Liver (tissue), 9 donors: ENCODE data around the gene NEK7. TPM values are rescaled to one million over a fixed set of nuclear protein-coding genes. Genes with fewer than 3 reads are reported as not detected.

Source experiments
- DNase-seq: peaks from one replicate; pipeline ENCODE4 v3.0.0-alpha.2; 2017; ENCODE audit warnings: low spot score
- H3K27ac ChIP-seq, 2 donors: one replicate each; pipeline ENCODE4 v1.7.0; 2013; ENCODE audit warnings: inconsistent platforms in 2 of 2, low read length in 2 of 2, control low read depth in 1 of 2, low read depth in 1 of 2, mild to moderate bottlenecking in 1 of 2
- H3K27me3 ChIP-seq, 4 donors: one replicate each; pipeline versions ENCODE4 v1.6.1 to v1.7.0; 2013; ENCODE audit warnings: low read length in 3 of 4, inconsistent platforms in 1 of 4, mild to moderate bottlenecking in 1 of 4, moderate library complexity in 1 of 4; ENCODE audit not compliant: control insufficient read depth in 4 of 4, insufficient read depth in 4 of 4
- H3K36me3 ChIP-seq, 4 donors: one replicate each; pipeline versions ENCODE4 v1.6.1 to v1.7.0; 2013; ENCODE audit warnings: low read length in 3 of 4, mild to moderate bottlenecking in 3 of 4, low read depth in 1 of 4, moderate library complexity in 1 of 4; ENCODE audit not compliant: control insufficient read depth in 4 of 4, insufficient read depth in 3 of 4
- H3K4me1 ChIP-seq, 4 donors: one replicate each; pipeline versions ENCODE4 v1.6.1 to v1.7.0; 2013; ENCODE audit warnings: low read length in 3 of 4, mild to moderate bottlenecking in 3 of 4, moderate library complexity in 1 of 4; ENCODE audit not compliant: control insufficient read depth in 4 of 4, insufficient read depth in 4 of 4
- H3K4me3 ChIP-seq, 3 donors: one replicate each; pipeline versions ENCODE4 v1.6.1 to v1.7.0; 2013; ENCODE audit warnings: low read length in 3 of 3, control low read depth in 1 of 3, low read depth in 1 of 3, mild to moderate bottlenecking in 1 of 3
- H3K9ac ChIP-seq, 2 donors: one replicate each; pipeline ENCODE4 v1.7.0; 2013; ENCODE audit warnings: low read length in 2 of 2, mild to moderate bottlenecking in 2 of 2, moderate library complexity in 2 of 2, control low read depth in 1 of 2, low read depth in 1 of 2
- H3K9me3 ChIP-seq, 4 donors: one replicate each; pipeline versions ENCODE4 v1.6.1 to v1.7.0; 2013; ENCODE audit warnings: low read length in 3 of 4; ENCODE audit not compliant: control insufficient read depth in 4 of 4
- ATF3 ChIP-seq: IDR thresholded peaks from 2 replicates; pipeline ENCODE4 v1.6.1; 2016; ENCODE audit warnings: antibody characterized with exemption
- EGR1 ChIP-seq, 2 donors: IDR thresholded peaks; 2 replicates each; pipeline ENCODE4 v1.6.1; 2016 to 2018; ENCODE audit warnings: antibody characterized with exemption in 2 of 2, low read depth in 2 of 2
- FOXA1 ChIP-seq: IDR thresholded peaks from 2 replicates; pipeline ENCODE4 v1.6.1; 2016; ENCODE audit warnings: antibody characterized with exemption
- FOXA2 ChIP-seq: IDR thresholded peaks from 2 replicates; pipeline ENCODE4 v1.6.1; 2016; ENCODE audit warnings: antibody characterized with exemption
- GABPA ChIP-seq, 2 donors: IDR thresholded peaks in 1 of 2; conservative IDR thresholded peaks in 1 of 2; 2 replicates each; pipeline ENCODE4 v1.6.1; 2016; ENCODE audit warnings: antibody characterized with exemption in 2 of 2, mild to moderate bottlenecking in 1 of 2, moderate library complexity in 1 of 2
- HNF4A ChIP-seq, 2 donors: conservative IDR thresholded peaks; 2 replicates each; pipeline ENCODE4 v1.6.1; 2016; ENCODE audit warnings: antibody characterized with exemption in 2 of 2, mild to moderate bottlenecking in 2 of 2
- HNF4G ChIP-seq: IDR thresholded peaks from 2 replicates; pipeline ENCODE4 v1.6.1; 2016; ENCODE audit warnings: antibody characterized with exemption
- JUND ChIP-seq, 2 donors: IDR thresholded peaks; 2 replicates each; pipeline ENCODE4 v1.6.1; 2016; ENCODE audit warnings: antibody characterized with exemption in 2 of 2
- MAX ChIP-seq: IDR thresholded peaks from 2 replicates; pipeline ENCODE4 v1.6.1; 2016; ENCODE audit warnings: antibody characterized with exemption
- NR2F2 ChIP-seq: IDR thresholded peaks from 2 replicates; pipeline ENCODE4 v1.6.1; 2016; ENCODE audit warnings: antibody characterized with exemption
- RAD21 ChIP-seq, 2 donors: IDR thresholded peaks; 2 replicates each; pipeline ENCODE4 v1.6.1; 2016; ENCODE audit warnings: antibody characterized with exemption in 2 of 2, mild to moderate bottlenecking in 2 of 2
- REST ChIP-seq: IDR thresholded peaks from 2 replicates; pipeline ENCODE4 v1.6.1; 2016; ENCODE audit warnings: antibody characterized with exemption, mild to moderate bottlenecking
- RXRA ChIP-seq, 2 donors: IDR thresholded peaks; 2 replicates each; pipeline ENCODE4 v1.6.1; 2017 to 2018; ENCODE audit warnings: antibody characterized with exemption in 2 of 2, mild to moderate bottlenecking in 1 of 2
- SP1 ChIP-seq: IDR thresholded peaks from 2 replicates; pipeline ENCODE4 v1.6.1; 2018; ENCODE audit warnings: antibody characterized with exemption, mild to moderate bottlenecking
- TAF1 ChIP-seq: conservative IDR thresholded peaks from 2 replicates; pipeline ENCODE4 v1.6.1; 2016; ENCODE audit warnings: antibody characterized with exemption, mild to moderate bottlenecking
- YY1 ChIP-seq: IDR thresholded peaks from 2 replicates; pipeline ENCODE4 v1.6.1; 2016; ENCODE audit warnings: antibody characterized with exemption, mild to moderate bottlenecking
- ZBTB33 ChIP-seq: IDR thresholded peaks from 2 replicates; pipeline ENCODE4 v1.6.1; 2016; ENCODE audit warnings: antibody characterized with exemption
- WGBS: extraction: QIAGEN DNeasy Blood & Tissue Kit; methylation state at CpG from one replicate; pipeline ENCODE4 v1.1.7; 2013; 5-methylcytosine and 5-hydroxymethylcytosine counted together
- polyA plus RNA-seq, 2 donors: library from polyadenylated mRNA; stranded (reverse) in 1 of 2; unstranded in 1 of 2; fragments of 200-250 nt in 1 of 2; fragments of >200 nt in 1 of 2; fragmentation: Nextera tagmentation in 1 of 2; extraction: Ambion mirVana in 1 of 2; gene quantifications; one replicate each; pipeline versions ENCODE4 v1.2.1 to v1.2.3, GENCODE V29; 2013 to 2015
- total RNA-seq, 2 donors: library from RNA; depleted of rRNA; stranded (reverse); fragments of >200 nt; gene quantifications; one replicate each; pipeline ENCODE4 v1.2.3, GENCODE V29; 2014
- donor health status: healthy.
- donor health status: healthy.
- donor health status: healthy.
- donor health status: healthy.
- donor health status: healthy.

Gene NEK7
- total and polyA plus RNA-seq, 4 donors = 9.2 to 34.4 (median 20.2) TPM

GRCh38 chr1:198121056-198121826, 35.6 kb upstream of the NEK7 start (continued):
- TF ChIP-seq TAF1 = no peak
- TF ChIP-seq GABPA (IDR thresholded peaks at IDR 0.05 in 1 of 2, conservative IDR thresholded peaks at IDR 0.05 in 1 of 2) = no peak
- no peak for TF ChIP-seq SP1
- no peak for TF ChIP-seq FOXA2
- no peak for TF ChIP-seq JUND (IDR thresholded peaks at IDR 0.05)
- no peak for TF ChIP-seq YY1
- TF ChIP-seq FOXA1 = no peak
- no peak for TF ChIP-seq EGR1 (IDR thresholded peaks at IDR 0.05; ENCODE audit: low read depth in 2 of 2)

GRCh38 chr1:198122693-198123092, 34.1 kb upstream of the NEK7 start:
- Histone ChIP-seq H3K27ac (no peak overlapping the region), H3K9me3 (no peaks in the 10 kb centered on the region), H3K4me1 (peaks cover 0 to 11% (median 5%) of the 10 kb centered on the region in 4 donors), H3K9ac (no peak overlapping the region), H3K4me3 (no peak overlapping the region), H3K36me3 (no peaks in the 10 kb centered on the region), H3K27me3 (no peaks in the 10 kb centered on the region)
- 98% methylated on average over 1 of the region's 1 CpG for WGBS
- DNase-seq = no peak
- no peak for TF ChIP-seq JUND (IDR thresholded peaks at IDR 0.05)

GRCh38 chr1:198123133-198123532, 33.7 kb upstream of the NEK7 start:
- no peak for TF ChIP-seq HNF4A (conservative IDR thresholded peaks at IDR 0.05)
- no peaks in the 10 kb centered on the region for H3K36me3 ChIP-seq
- H3K4me1 ChIP-seq = peaks cover 0 to 11% (median 5%) of the 10 kb centered on the region in 4 donors
- H3K27me3 ChIP-seq = no peaks in the 10 kb centered on the region
- no peak overlapping the region for H3K27ac ChIP-seq
- DNase-seq = no peak
- H3K9me3 ChIP-seq = no peaks in the 10 kb centered on the region
- 78% methylated on average over 2 of the region's 2 CpGs for WGBS
- H3K9ac ChIP-seq = no peak overlapping the region
- H3K4me3 ChIP-seq = no peak overlapping the region

- peaks cover 0 to 11% (median 5%) of the 10 kb centered on the region in 4 donors for H3K4me1 ChIP-seq
- H3K9ac ChIP-seq = no peak overlapping the region
- no peak overlapping the region for H3K27ac ChIP-seq
- WGBS = 90% methylated on average over 1 of the region's 1 CpG
- H3K9me3 ChIP-seq = no peaks in the 10 kb centered on the region
- H3K36me3 ChIP-seq = no peaks in the 10 kb centered on the region
- no peak overlapping the region for H3K4me3 ChIP-seq
- TF ChIP-seq NR2F2 (no peak), RAD21 (IDR thresholded peaks at IDR 0.05) (no peak), REST (no peak), HNF4G (no peak), JUND (IDR thresholded peaks at IDR 0.05) (no peak), ZBTB33 (no peak), ATF3 (no peak), GABPA (IDR thresholded peaks at IDR 0.05 in 1 of 2, conservative IDR thresholded peaks at IDR 0.05 in 1 of 2) (no peak), SP1 (no peak), FOXA2 (no peak), MAX (no peak), RXRA (IDR thresholded peaks at IDR 0.05) (no peak), YY1 (no peak), TAF1 (no peak)
- DNase-seq = no peak
- no peaks in the 10 kb centered on the region for H3K27me3 ChIP-seq
These were observed 32.1 kb upstream of the NEK7 start for GRCh38 chr1:198124673-198125072.
